ENCODE measurements around the gene IKBKE. TPM values are rescaled to one million over a fixed set of nuclear protein-coding genes. Genes with fewer than 3 reads are reported as not detected.

The IKBKE gene
- total RNA-seq, 4 donors from 2014 or later = 13.8 to 77.4 (median 17.8) TPM

GRCh38 chr1:206541236-206541833, 71.1 kb downstream of the IKBKE start:
- intact Hi-C loops (cut with DNase I; ENCODE audit: low total_unique reads) (no loop called here), in situ Hi-C loops (cut with MboI; ENCODE audit: low pct_ligation_motif_present in 1 of 4, low pct_unique_long_range_greater_than_20kb in 1 of 4, low sequenced_read_pairs in 3 of 4) (loop anchor here in 1 of 4 donors (5.0 kb wide), 1 partner anchor 41 kb away; no protein-coding TSS in a partner anchor)
- no peak overlapping the region for H3K4me3 ChIP-seq
- no peak for DNase-seq
- peaks cover 4 to 14% (median 12%) of the 10 kb centered on the region in 4 donors for H3K4me1 ChIP-seq
- WGBS, 2 donors (ENCODE audit: low coverage in 1 of 2) = 94 to 95% methylated on average over 2 to 7 of the region's 7 CpGs
- no peak overlapping the region for H3K27ac ChIP-seq
- TF ChIP-seq POLR2A (IDR thresholded peaks at IDR 0.05) = no peak
- no peak for TF ChIP-seq POLR2AphosphoS5 (IDR thresholded peaks at IDR 0.05)
- TF ChIP-seq, protein P1, sequence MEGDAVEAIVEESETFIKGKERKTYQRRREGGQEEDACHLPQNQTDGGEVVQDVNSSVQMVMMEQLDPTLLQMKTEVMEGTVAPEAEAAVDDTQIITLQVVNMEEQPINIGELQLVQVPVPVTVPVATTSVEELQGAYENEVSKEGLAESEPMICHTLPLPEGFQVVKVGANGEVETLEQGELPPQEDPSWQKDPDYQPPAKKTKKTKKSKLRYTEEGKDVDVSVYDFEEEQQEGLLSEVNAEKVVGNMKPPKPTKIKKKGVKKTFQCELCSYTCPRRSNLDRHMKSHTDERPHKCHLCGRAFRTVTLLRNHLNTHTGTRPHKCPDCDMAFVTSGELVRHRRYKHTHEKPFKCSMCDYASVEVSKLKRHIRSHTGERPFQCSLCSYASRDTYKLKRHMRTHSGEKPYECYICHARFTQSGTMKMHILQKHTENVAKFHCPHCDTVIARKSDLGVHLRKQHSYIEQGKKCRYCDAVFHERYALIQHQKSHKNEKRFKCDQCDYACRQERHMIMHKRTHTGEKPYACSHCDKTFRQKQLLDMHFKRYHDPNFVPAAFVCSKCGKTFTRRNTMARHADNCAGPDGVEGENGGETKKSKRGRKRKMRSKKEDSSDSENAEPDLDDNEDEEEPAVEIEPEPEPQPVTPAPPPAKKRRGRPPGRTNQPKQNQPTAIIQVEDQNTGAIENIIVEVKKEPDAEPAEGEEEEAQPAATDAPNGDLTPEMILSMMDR (IDR thresholded peaks at IDR 0.05) = no peak
- no peak for TF ChIP-seq EP300 (IDR thresholded peaks at IDR 0.05; ENCODE audit: low read depth)
- no peaks in the 10 kb centered on the region for H3K27me3 ChIP-seq
- no peaks in the 10 kb centered on the region for H3K36me3 ChIP-seq
- H3K9me3 ChIP-seq = no peaks in the 10 kb centered on the region

DNA sequence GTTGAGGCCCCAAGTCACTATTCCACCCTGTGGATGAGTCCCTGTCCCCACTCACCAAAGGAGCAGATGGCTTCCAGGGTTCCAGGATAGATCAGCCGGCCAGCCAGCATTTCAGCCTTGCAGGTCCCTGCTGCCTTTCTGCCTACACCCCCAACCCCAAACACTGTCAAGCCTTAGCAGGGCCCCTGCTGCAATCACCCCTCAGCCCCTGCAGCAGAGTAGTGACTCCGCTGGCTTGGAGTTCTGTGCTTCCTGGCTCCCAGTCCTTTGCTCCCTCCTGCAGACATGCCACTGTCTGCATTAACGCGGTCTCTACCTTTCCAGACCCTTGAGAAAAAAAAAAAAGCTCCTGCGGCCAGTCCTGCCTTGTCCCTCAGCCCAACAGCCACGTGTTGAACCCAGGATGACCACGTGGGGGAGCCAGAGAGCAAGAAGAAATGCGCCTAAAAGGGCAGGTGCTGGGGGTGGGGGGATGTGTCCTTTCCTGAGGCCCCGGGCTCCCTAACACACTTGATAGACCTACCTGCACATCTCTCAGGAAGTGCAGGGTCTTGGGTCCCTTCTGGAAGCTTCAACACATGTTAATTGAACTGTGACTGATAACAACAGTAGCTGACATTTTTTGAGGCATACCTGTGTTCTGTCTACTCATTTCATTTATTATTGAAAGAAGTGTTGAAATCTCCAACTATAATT, 74.4 kb downstream of the IKBKE start:
- DNase-seq = peak; percentile 82
- Histone ChIP-seq H3K4me3 (no peak overlapping the region), H3K27ac (no peak overlapping the region), H3K9me3 (no peaks in the 10 kb centered on the region), H3K4me1 (peaks cover 4 to 11% (median 10%) of the 10 kb centered on the region in 4 donors), H3K27me3 (no peaks in the 10 kb centered on the region), H3K36me3 (no peaks in the 10 kb centered on the region)
- TF ChIP-seq, protein P1 (IDR thresholded peaks at IDR 0.05) = peak; percentile 72 to 88 (median 86)
- TF ChIP-seq POLR2A (IDR thresholded peaks at IDR 0.05) = no peak
- in situ Hi-C loops (cut with MboI; ENCODE audit: low pct_ligation_motif_present in 1 of 4, low pct_unique_long_range_greater_than_20kb in 1 of 4, low sequenced_read_pairs in 3 of 4) (loop anchor here in 2 of 4 donors (5.0 kb wide), 1 partner anchor 38 kb away; no protein-coding TSS in a partner anchor), intact Hi-C loops (cut with DNase I; ENCODE audit: low total_unique reads) (no loop called here)
- 13% methylated on average over 9 of the region's 9 CpGs; no CpG with 5 or more reads in 1 of the 2 donors for WGBS, 2 donors (ENCODE audit: low coverage in 1 of 2)

DNA sequence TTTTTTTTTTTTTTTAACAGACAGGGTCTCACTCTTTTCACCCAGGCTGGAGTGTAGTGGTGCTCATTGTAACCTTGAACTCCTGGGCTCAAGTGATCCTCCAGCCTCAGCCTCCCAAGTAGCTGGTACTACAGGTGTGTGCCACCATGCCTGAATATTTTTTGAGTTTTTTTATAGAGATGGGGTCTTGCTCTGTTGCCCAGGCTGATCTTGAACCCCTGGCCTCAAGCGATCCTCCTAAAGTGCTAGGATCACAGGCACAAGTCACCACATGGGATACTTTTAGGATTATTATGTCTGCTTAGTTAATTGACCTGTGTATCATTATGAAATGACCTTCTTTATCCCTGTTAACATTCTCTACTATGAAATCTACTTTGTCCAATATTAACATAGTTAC, 75.1 kb downstream of the IKBKE start:
- Histone ChIP-seq H3K4me3 (no peak overlapping the region), H3K36me3 (no peaks in the 10 kb centered on the region), H3K9me3 (no peaks in the 10 kb centered on the region), H3K27me3 (no peaks in the 10 kb centered on the region), H3K27ac (no peak overlapping the region), H3K4me1 (peaks cover under 1 to 5% (median 3%) of the 10 kb centered on the region in 4 donors)
- TF ChIP-seq, protein P1 (IDR thresholded peaks at IDR 0.05) = no peak
- TF ChIP-seq POLR2AphosphoS5 (IDR thresholded peaks at IDR 0.05) (no peak), EP300 (IDR thresholded peaks at IDR 0.05; ENCODE audit: low read depth) (no peak), POLR2A (IDR thresholded peaks at IDR 0.05) (no peak)
- in situ Hi-C loops (cut with MboI; ENCODE audit: low pct_ligation_motif_present in 1 of 4, low pct_unique_long_range_greater_than_20kb in 1 of 4, low sequenced_read_pairs in 3 of 4) (loop anchor here in 1 of 4 donors (5.0 kb wide), 1 partner anchor 37 kb away; no protein-coding TSS in a partner anchor), intact Hi-C loops (cut with DNase I; ENCODE audit: low total_unique reads) (no loop called here)
- 100% methylated on average over 1 of the region's 1 CpG; no CpG with 5 or more reads in 1 of the 2 donors for WGBS, 2 donors (ENCODE audit: low coverage in 1 of 2)
- DNase-seq = no peak

Small RNA genes within 50 kb of the gene (small RNA-seq; reads per million reads assigned to genes)
- 0 to 0.28 (median 0.20) reads per million in 4 donors for gene MIR6769B

Other genes starting within 250 kb of the IKBKE start
- 10 to 100 TPM in 1 of 4 donors, 1 to 10 TPM in 3; 4.6 to 14.0 (median 7.8) TPM for gene RASSF5, start 37.1 kb downstream of the IKBKE start, total RNA-seq
- 10 to 100 TPM; 20.9 to 57.3 (median 39.5) TPM for gene EIF2D, start 142.0 kb downstream of the IKBKE start, total RNA-seq
- gene DYRK3, start 165.1 kb downstream of the IKBKE start, total RNA-seq = 1 to 10 TPM in 2 of 4 donors, not detected in 2; 1.6 to 3.2 TPM
- 10 to 100 TPM; 47.0 to 74.8 (median 52.2) TPM for gene MAPKAPK2, start 214.4 kb downstream of the IKBKE start, total RNA-seq

All from transverse colon (tissue), 4 donors.